HG02938 (cell line): ENCODE data around the gene HRH4.
A peak's percentile ranks its signal among the peaks of the same experiment; 100 is the strongest.

Source experiments
- ATAC-seq: cut with Tn5 transposase; IDR thresholded peaks from one replicate; pipeline ENCODE4 v1.9.1; 2021; ENCODE audit warnings: mild to moderate bottlenecking, moderate library complexity; ENCODE audit not compliant: unreplicated experiment

The HRH4 gene

DNA sequence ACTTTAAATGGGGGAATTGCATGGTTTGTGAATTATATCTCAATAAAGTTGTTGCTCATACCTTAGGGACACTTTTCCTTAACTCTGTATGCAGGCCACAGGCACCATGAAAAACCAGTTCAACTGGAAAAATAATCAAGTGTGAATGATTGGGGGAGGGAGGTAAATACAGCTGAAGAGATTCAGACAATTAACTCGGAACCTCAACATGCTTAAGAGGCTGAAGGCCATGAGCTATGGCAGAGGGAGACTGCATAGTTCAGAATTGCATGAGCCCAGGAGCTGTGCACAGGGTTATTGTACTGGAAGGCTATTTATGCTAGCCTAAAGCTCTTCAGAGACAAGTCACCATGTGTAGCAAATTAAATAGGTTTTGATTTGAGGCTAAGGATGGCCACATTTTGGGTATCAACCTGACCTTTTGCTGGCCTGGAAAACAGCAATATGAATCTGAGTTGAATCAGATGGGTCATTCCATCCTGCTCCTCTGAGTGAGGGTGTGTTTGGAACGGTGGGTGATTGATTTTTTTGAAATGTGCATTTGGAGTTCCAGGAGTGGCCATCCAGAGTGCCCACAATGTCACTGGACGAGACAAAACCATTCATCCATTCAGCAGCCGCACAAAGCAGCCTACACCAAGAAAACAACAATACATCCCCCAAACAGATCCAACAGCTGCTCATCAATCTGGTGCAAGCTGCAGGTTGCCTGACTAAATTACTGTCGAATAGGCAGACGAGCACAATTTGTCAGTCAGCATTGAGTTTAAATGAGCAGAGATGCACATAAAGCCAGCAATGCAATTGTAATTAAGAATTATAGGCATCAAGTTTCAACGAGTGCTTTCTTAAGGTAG is 42.5 kb downstream of the HRH4 start:
- no peak for ATAC-seq

DNA sequence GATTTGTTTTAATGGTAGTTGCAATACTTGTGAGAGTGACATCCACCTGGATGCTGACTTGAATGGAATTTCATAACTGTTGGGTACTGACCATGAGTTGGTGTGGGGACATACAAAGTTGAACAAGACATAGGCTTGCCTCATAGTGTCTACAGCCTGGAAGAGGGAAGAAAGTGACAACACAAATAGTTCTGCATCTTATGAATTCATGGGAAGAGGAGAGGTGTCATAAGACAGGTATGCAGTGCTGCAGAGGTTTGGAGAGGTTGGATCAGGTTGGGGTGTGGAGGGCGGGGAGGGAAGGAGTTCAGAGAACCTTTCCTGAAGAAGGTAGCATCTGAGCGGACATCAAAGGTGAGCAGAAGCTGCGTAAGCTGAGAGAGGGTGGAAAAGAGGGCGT is 44.0 kb downstream of the HRH4 start:
- ATAC-seq = no peak

DNA sequence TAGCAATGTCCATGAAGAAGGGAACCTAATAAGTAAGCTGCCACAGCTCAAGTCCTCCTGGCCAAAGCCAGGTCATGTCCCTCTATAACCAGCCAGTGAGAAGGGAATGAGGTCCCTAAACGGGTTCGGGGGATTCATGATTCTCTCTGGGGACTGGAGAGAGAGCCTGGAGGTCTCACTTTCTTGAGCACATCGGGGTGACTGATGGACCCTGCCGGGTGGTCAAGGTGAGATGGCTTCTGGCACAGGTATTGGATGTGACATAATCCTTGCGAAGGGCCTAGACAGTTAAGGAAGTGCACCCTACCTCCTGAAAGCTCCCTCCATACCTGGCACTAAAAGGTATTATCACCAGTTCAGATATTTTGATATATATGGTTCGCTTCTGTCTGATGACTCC is 45.7 kb downstream of the HRH4 start:
- no peak for ATAC-seq

DNA sequence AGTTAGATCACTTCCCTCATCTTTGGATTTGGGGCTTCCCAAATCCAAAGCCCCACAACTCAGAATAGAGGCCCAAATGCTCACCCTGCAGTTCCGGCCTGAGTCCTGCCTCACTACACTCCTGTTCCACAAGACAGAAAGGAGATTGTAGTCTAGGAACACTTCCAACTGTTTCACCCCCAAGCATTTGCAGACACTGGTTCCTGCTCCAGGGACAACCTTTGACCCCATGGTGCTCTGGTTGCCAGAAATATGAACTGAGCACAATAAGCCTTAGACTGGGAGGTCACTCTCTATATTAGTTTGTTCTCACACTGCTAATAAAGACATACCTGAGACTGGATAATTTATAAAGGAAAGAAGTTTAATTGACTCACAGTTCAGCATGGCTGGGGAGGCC is 49.0 kb downstream of the HRH4 start:
- no peak for ATAC-seq

DNA sequence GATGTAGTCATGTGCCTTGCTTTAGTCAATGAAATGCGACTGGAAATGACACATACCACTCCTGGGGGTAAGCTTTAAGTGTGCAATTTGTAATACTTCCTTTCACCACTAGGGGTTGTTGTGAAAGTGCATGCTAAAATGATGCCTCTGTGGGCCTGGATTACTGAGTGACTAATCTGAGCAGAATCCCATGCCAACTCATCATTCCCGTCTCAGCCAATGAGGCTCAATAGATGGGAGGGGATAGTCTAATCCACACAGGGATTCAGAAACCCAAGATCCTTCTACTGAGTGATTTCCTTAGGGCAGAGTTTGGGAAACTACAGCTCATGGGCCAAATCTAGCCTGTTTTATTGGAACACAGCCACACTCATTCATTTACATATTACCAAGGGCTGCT is 54.0 kb downstream of the HRH4 start:
- peak; percentile 79 for ATAC-seq

DNA sequence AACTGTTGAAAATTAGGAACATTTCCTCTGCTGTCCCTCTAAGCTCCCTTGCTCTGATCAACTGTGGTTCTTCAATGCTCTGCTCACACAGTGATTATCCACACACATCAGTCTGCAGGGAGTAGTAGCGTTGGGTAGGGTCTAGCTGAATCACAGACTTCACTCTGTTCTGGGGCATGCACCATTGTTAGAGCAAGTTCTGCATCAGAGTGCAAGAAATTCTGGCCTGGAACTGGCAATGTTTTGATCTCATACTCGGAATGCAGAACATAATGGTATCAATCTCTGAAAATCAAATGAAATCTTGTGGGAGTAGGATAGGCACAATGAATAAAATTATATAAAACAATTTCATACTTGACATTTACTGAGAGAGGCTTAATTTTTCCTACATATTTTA is 55.3 kb downstream of the HRH4 start:
- no peak for ATAC-seq

DNA sequence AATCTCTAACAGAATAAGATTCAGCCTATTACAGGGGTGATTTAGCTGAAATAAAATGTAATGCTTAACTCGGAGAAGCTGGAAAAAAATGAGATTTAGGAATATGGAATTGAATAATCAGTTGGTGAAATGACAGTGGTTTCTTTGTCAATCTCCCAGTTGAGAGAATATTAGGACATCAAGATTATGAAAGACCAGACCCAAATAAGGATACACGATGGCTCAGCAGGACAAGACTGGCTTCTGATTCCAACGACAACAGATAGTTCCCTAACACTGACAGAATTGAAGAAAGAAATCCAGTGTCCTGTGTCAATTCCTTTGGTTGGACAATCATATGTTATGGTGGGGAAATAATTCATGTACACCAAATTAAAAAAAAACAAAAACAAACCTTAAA is 55.8 kb downstream of the HRH4 start:
- no peak for ATAC-seq

DNA sequence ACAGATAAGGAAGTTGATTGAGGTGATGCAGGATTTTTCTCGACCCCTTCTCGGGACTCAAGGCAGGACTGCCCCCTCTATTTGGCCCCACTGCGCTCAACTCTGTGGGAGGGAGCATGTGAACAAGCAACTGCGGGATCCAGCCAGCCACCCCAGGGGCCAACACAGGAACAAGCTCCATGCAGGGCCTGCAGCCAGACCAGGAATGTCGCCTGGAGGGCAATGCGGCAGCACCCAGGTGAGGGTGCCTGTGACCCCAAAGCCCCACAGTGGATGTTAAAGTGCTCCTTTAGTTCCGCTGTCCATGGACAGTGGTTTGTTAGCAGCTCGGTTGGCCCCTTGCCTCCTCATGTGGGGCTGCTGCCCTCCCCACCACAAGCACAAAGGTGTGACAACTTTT is 57.1 kb downstream of the HRH4 start:
- ATAC-seq = no peak

DNA sequence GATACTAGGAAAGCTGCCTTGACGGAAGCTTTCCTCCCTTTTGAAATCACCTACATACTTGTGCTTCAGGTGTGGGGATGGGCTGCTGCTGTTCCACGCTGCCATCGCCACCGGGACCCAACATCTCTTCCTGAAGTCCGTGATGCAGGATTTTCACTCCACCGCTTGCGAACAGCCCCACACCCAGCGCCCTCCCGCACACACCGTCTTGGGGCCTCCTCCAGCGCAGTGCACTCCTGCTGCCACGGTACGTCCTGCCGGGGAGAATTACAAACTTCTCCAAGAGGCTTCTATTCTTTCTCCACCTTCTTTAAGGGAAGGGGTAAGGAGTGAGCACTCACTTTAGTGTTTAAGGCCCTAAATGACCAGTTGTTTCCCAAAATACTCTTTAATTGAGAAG is 58.2 kb downstream of the HRH4 start:
- ATAC-seq = no peak
